Common myeloid progenitor, CD34-positive (primary cell): ENCODE results near the gene PLPP7.

Experiments used
- CTCF ChIA-PET: fragments of 350-600 bp; sonication (Branson Sonifier 250); formaldehyde crosslinking; loops from one replicate; lab custom pipeline; 2021; ENCODE audit warnings: antibody characterized with exemption; lab: Charles Lee
- POLR2A ChIA-PET: fragments of 350-600 bp; sonication (Branson Sonifier 250); formaldehyde crosslinking; loops from one replicate; lab custom pipeline; 2021; ENCODE audit warnings: antibody characterized with exemption; lab: Charles Lee
- DNase-seq, 3 donors: peaks; one replicate each; pipeline versions ENCODE4 v3.0.0 to v3.0.0-alpha.2; 2013
- H3K27ac ChIP-seq, 2 experiments: 1 replicate in 1 of 2; 2 replicates in 1 of 2; pipeline ENCODE4 v1.7.0; 2013; ENCODE audit warnings: inconsistent platforms in 2 of 2, low read length in 2 of 2, mild to moderate bottlenecking in 2 of 2, low read depth in 1 of 2, moderate library complexity in 1 of 2; ENCODE audit not compliant: severe bottlenecking in 2 of 2, insufficient read depth in 1 of 2, poor library complexity in 1 of 2
- H3K27me3 ChIP-seq, 5 experiments: replicated peaks in 2 of 5; 1 replicate in 3 of 5; 2 replicates in 2 of 5; pipeline versions ENCODE4 v1.6.1 to v1.7.0; 2013; ENCODE audit warnings: low read length in 4 of 5, mild to moderate bottlenecking in 2 of 5, moderate library complexity in 2 of 5, inconsistent platforms in 1 of 5; ENCODE audit not compliant: insufficient read depth in 5 of 5, control insufficient read depth in 4 of 5
- H3K36me3 ChIP-seq, 4 experiments: 1 replicate in 2 of 4; 2 replicates in 2 of 4; pipeline versions ENCODE4 v1.6.1 to v1.7.0; 2013; ENCODE audit warnings: low read length in 3 of 4, control low read depth in 1 of 4, mild to moderate bottlenecking in 1 of 4; ENCODE audit not compliant: control insufficient read depth in 4 of 4, insufficient read depth in 4 of 4
- H3K4me1 ChIP-seq, 4 experiments: 1 replicate in 3 of 4; 2 replicates in 1 of 4; pipeline versions ENCODE4 v1.6.1 to v1.7.1; 2013; ENCODE audit warnings: low read length in 3 of 4, mild to moderate bottlenecking in 3 of 4, control low read depth in 1 of 4, inconsistent platforms in 1 of 4, moderate library complexity in 1 of 4; ENCODE audit not compliant: control insufficient read depth in 4 of 4, insufficient read depth in 4 of 4; ENCODE audit errors: control extremely low read depth in 1 of 4
- H3K4me3 ChIP-seq, 7 experiments: 1 replicate in 4 of 7; 2 replicates in 3 of 7; pipeline versions ENCODE4 v1.5.1 to v1.7.0; 2013; ENCODE audit warnings: mild to moderate bottlenecking in 7 of 7, low read length in 6 of 7, moderate library complexity in 6 of 7, inconsistent platforms in 2 of 7, low read depth in 2 of 7, control low read depth in 1 of 7; ENCODE audit not compliant: insufficient read depth in 4 of 7, control insufficient read depth in 1 of 7; ENCODE audit errors: extremely low read depth in 1 of 7
- H3K9me3 ChIP-seq, 5 experiments: 1 replicate in 4 of 5; 2 replicates in 1 of 5; pipeline versions ENCODE4 v1.6.1 to v1.7.1; 2013; ENCODE audit warnings: low read length in 4 of 5, mild to moderate bottlenecking in 2 of 5, inconsistent platforms in 1 of 5, low read depth in 1 of 5, moderate library complexity in 1 of 5; ENCODE audit not compliant: control insufficient read depth in 4 of 5, insufficient read depth in 2 of 5; ENCODE audit errors: control extremely low read depth in 1 of 5
- WGBS: methylation state at CpG from one replicate; pipeline ENCODE4 v1.1.5; 2013; ENCODE audit not compliant: insufficient coverage; 5-methylcytosine and 5-hydroxymethylcytosine counted together

PLPP7 gene

GRCh38 chr9:131279863-131280570, 9.5 kb upstream of the PLPP7 start:
- H3K27me3 ChIP-seq, result peaks cover 0 to 19% (median 11%) of the 10 kb centered on the region in 5 experiments
- 86% methylated on average over 15 of the region's 19 CpGs for WGBS
- POLR2A ChIA-PET, result interaction anchor here (0.6 to 1.5 kb wide), 2 partner anchors 8 to 161 kb away, joined by 3 to 4 read pairs; no protein-coding TSS in a partner anchor
- peaks cover 0 to 31% (median 26%) of the 10 kb centered on the region in 4 experiments for H3K4me1 ChIP-seq
- CTCF ChIA-PET, result interaction anchor here (0.9 to 1.5 kb wide), 3 partner anchors 12 to 45 kb away, joined by 3 read pairs; no protein-coding TSS in a partner anchor
- H3K27ac ChIP-seq, result no peak overlapping the region
- no peak overlapping the region for H3K4me3 ChIP-seq
- peak in 1 of 3 donors; percentile 59 for DNase-seq
- H3K36me3 ChIP-seq, result no peaks in the 10 kb centered on the region
- H3K9me3 ChIP-seq, result no peaks in the 10 kb centered on the region

DNA sequence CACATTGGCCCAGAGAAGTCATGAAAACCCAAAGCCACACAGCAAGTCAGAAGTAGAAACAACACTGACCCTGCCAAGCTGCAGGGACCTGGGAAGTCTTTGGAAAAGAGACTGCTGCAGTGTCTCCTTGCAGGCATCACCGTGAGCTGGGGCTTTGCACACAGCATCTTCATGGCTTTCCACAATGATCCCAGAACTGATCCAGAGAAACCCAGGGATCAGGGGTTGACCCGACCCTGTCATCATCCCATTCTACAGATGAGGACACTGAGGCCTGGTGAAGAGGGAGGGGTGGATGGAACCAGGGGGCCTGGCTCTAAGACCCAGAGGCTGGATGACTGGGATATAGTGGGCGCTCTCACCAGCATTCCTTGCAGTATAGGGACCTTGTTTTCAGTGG, 8.9 kb upstream of the PLPP7 start:
- ChIA-PET POLR2A (interaction anchor here (1.5 kb wide), 1 partner anchor 8 kb away, joined by 4 read pairs; no protein-coding TSS in a partner anchor), CTCF (interaction anchor here (1.0 to 1.5 kb wide), 2 partner anchors 12 to 45 kb away, joined by 3 read pairs; no protein-coding TSS in a partner anchor)
- Histone ChIP-seq H3K4me1 (peaks cover 0 to 31% (median 24%) of the 10 kb centered on the region in 4 experiments), H3K27me3 (peaks cover 0 to 19% (median 11%) of the 10 kb centered on the region in 5 experiments), H3K4me3 (no peak overlapping the region), H3K36me3 (no peaks in the 10 kb centered on the region), H3K27ac (no peak overlapping the region), H3K9me3 (no peaks in the 10 kb centered on the region)
- WGBS, result 90% methylated on average over 2 of the region's 3 CpGs
- DNase-seq, result no peak

GRCh38 chr9:131281119-131281965, 8.2 kb upstream of the PLPP7 start:
- over 99% methylated on average over 13 of the region's 17 CpGs for WGBS
- ChIA-PET CTCF (interaction anchor here (0.6 to 1.5 kb wide), 2 partner anchors 11 to 103 kb away, joined by 3 read pairs; no protein-coding TSS in a partner anchor), POLR2A (interaction anchor here (0.9 kb wide), 1 partner anchor 11 kb away, joined by 3 read pairs; no protein-coding TSS in a partner anchor)
- Histone ChIP-seq H3K36me3 (no peaks in the 10 kb centered on the region), H3K9me3 (no peaks in the 10 kb centered on the region), H3K27ac (no peak overlapping the region), H3K4me3 (no peak overlapping the region), H3K27me3 (peaks cover 0 to 19% (median 11%) of the 10 kb centered on the region in 5 experiments), H3K4me1 (peaks cover 0 to 31% (median 20%) of the 10 kb centered on the region in 4 experiments)
- no peak for DNase-seq

- no peaks in the 10 kb centered on the region for H3K36me3 ChIP-seq
- no peak for DNase-seq
- POLR2A ChIA-PET, result no interaction called here
- no peaks in the 10 kb centered on the region for H3K9me3 ChIP-seq
- H3K4me1 ChIP-seq, result peaks cover 0 to 31% (median 20%) of the 10 kb centered on the region in 4 experiments
- 86% methylated on average over 4 of the region's 4 CpGs for WGBS
- no peak overlapping the region for H3K27ac ChIP-seq
- peaks cover 0 to 19% (median 11%) of the 10 kb centered on the region in 5 experiments for H3K27me3 ChIP-seq
- CTCF ChIA-PET, result interaction anchor here (0.6 kb wide), 1 partner anchor 103 kb away, joined by 3 read pairs; no protein-coding TSS in a partner anchor
- H3K4me3 ChIP-seq, result peak overlapping the region in 3 of 7 experiments; percentile 43 to 68 (median 48)
Measured at GRCh38 chr9:131282175-131282574, 7.3 kb upstream of the PLPP7 start.

- H3K36me3 ChIP-seq, result no peaks in the 10 kb centered on the region
- peak overlapping the region in 6 of 7 experiments; percentile 23 to 68 (median 46) for H3K4me3 ChIP-seq
- H3K9me3 ChIP-seq, result no peaks in the 10 kb centered on the region
- peaks cover 0 to 19% (median 11%) of the 10 kb centered on the region in 5 experiments for H3K27me3 ChIP-seq
- no peak overlapping the region for H3K27ac ChIP-seq
- WGBS, result 1% methylated on average over 55 of the region's 61 CpGs
- ChIA-PET POLR2A (no interaction called here), CTCF (no interaction called here)
- peaks cover 0 to 31% (median 20%) of the 10 kb centered on the region in 4 experiments for H3K4me1 ChIP-seq
- DNase-seq, result peak in 1 of 3 donors; percentile 70
Measured at GRCh38 chr9:131282688-131283422, 6.7 kb upstream of the PLPP7 start.

DNA sequence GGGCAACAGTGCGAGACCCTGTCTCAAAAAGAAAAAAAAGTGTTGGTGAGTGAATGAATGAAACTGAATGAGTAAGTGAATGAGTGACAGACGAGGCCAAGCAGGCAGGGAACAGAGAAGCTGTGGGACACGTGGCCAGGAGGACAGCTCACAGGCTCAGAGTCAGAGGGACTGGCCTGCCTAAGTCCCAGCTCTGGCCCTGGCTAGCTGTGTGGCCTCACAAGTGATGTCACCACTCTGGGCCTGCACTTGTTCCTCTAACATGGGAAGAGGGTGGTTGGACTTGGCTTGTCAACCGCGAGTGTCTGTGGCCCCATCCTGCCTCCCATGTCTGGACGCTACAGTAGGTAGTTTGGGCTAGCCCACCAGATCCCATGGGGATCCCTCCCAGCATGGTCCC, 4.7 kb upstream of the PLPP7 start:
- POLR2A ChIA-PET, result no interaction called here
- WGBS, result 94% methylated on average over 6 of the region's 6 CpGs
- DNase-seq, result no peak
- CTCF ChIA-PET, result interaction anchor here (1.6 kb wide), 1 partner anchor 8 kb away, joined by 6 read pairs; no protein-coding TSS in a partner anchor
- Histone ChIP-seq H3K36me3 (no peaks in the 10 kb centered on the region), H3K9me3 (no peaks in the 10 kb centered on the region), H3K27me3 (peaks cover 0 to 19% (median 11%) of the 10 kb centered on the region in 5 experiments), H3K4me1 (peaks cover 0 to 20% (median 14%) of the 10 kb centered on the region in 4 experiments), H3K27ac (no peak overlapping the region), H3K4me3 (no peak overlapping the region)
